A673 (cell line): ENCODE results near the gene PKNOX2.

Source experiments
- EZH2 ChIP-seq: fragments of 200-600 bp; sonication (generic); IDR thresholded peaks from 2 replicates; pipeline ENCODE4 v1.6.1; 2017; ENCODE audit warnings: borderline replicate concordance, low read depth, mild to moderate bottlenecking, mixed read lengths, antibody characterized with exemption, low read length; ENCODE audit not compliant: poor library complexity, severe bottlenecking
- TF ChIP-seq, protein P1 (sequence below): fragments of 300-800, 200-600 bp; sonication (generic); conservative IDR thresholded peaks from 2 replicates; pipeline ENCODE4 v1.5.1; 2017; ENCODE audit warnings: low read depth, mild to moderate bottlenecking, antibody characterized with exemption, low read length, moderate library complexity, mixed read lengths

DNA sequence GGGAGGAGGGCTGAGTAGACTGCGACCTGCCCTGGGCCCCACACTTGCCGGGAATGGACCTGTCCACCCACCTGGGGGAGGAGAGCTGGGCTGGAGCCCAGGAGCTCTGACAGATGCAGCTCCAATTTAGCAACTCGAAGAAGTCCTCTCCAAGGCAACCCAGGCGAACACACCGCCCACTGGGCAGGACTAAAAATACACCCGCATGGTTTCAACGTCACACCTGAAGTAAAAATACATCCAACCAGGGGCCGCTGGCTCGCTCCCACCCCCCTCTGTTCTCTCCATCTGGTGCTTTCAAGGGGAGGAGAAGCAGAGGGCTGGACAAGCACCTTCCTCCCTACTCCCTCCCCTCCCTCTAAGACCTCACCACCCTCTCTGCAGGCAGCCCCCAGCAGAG is 211.6 kb downstream of the PKNOX2 start:
- TF ChIP-seq, protein P1, sequence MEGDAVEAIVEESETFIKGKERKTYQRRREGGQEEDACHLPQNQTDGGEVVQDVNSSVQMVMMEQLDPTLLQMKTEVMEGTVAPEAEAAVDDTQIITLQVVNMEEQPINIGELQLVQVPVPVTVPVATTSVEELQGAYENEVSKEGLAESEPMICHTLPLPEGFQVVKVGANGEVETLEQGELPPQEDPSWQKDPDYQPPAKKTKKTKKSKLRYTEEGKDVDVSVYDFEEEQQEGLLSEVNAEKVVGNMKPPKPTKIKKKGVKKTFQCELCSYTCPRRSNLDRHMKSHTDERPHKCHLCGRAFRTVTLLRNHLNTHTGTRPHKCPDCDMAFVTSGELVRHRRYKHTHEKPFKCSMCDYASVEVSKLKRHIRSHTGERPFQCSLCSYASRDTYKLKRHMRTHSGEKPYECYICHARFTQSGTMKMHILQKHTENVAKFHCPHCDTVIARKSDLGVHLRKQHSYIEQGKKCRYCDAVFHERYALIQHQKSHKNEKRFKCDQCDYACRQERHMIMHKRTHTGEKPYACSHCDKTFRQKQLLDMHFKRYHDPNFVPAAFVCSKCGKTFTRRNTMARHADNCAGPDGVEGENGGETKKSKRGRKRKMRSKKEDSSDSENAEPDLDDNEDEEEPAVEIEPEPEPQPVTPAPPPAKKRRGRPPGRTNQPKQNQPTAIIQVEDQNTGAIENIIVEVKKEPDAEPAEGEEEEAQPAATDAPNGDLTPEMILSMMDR: no peak
- no peak for TF ChIP-seq EZH2
